Measurements from ENCODE around the gene C16orf78. TPM values are rescaled to one million over a fixed set of nuclear protein-coding genes. Genes with fewer than 3 reads are reported as not detected.

The C16orf78 gene
- total and polyA plus RNA-seq, 9 donors = not detected

DNA sequence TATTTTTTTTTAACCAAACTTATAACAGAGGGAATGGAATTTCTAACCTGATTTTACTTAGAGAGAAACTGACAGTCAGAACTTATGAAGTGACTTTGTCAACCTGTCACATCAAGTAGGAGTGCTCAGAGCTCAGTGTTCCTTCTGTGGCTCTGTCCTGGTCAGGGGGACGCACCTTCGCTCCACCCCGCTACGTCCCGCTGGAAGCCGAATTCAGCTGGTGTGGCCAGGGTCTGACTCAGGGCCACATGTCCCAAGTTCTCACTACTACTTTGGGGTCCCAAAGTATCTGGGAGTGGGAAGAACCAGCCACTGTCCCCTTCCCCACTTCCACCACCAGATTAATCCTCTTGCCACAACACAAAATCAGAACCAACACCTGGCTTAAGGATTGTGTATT lies 51.4 kb downstream of the C16orf78 start:
- intact Hi-C loops (cut with DNase I) = no loop called here
- DNase-seq = no peak
- no peaks in the 10 kb centered on the region for H3K4me1 ChIP-seq (ENCODE audit: insufficient read depth)
- no peaks in the 10 kb centered on the region for H3K36me3 ChIP-seq
- 89 to 96% (median 96%) methylated on average over 6 of the region's 6 CpGs for WGBS, 3 donors
- no peak for TF ChIP-seq POLR2A (IDR thresholded peaks at IDR 0.05)
- no peaks in the 10 kb centered on the region for H3K9me3 ChIP-seq
- H3K27ac ChIP-seq = no peak overlapping the region
- H3K4me3 ChIP-seq = no peak overlapping the region
- no peaks in the 10 kb centered on the region for H3K27me3 ChIP-seq

- no peak overlapping the region for H3K4me3 ChIP-seq
- no peaks in the 10 kb centered on the region for H3K9me3 ChIP-seq
- no peak for TF ChIP-seq CTCF (IDR thresholded peaks at IDR 0.05)
- no peak for TF ChIP-seq POLR2A (IDR thresholded peaks at IDR 0.05)
- TF ChIP-seq EP300 (IDR thresholded peaks at IDR 0.05) = no peak
- H3K27ac ChIP-seq = no peak overlapping the region
- no peaks in the 10 kb centered on the region for H3K36me3 ChIP-seq
- no peak for DNase-seq
- WGBS, 3 donors = 87 to 95% (median 89%) methylated on average over 4 of the region's 4 CpGs
- H3K4me1 ChIP-seq (ENCODE audit: insufficient read depth) = no peaks in the 10 kb centered on the region
- H3K27me3 ChIP-seq = no peaks in the 10 kb centered on the region
- intact Hi-C loops (cut with DNase I) = no loop called here
Measured at GRCh38 chr16:49427771-49428170, 54.2 kb downstream of the C16orf78 start.

DNA sequence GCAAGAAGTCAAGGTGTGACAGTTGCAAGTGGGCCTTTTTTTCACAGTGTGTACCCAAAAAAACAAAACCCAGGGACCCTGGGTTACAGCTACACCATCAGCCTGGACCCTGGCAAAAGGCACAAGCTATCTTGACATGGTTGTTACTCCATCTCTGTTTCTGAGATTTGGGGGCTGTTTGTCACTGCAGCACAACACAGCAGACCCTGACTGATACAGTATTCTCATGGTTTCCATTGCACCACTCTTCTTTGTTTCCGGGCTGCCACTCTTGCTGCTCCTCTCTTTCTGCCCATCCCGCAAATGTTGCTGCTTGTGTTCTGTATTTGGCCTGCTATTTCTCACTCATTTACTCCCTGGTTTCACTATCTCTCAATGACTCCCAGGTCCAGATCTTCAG lies 55.2 kb downstream of the C16orf78 start:
- H3K36me3 ChIP-seq = no peaks in the 10 kb centered on the region
- no peak for TF ChIP-seq POLR2A (IDR thresholded peaks at IDR 0.05)
- no peak for TF ChIP-seq CTCF (IDR thresholded peaks at IDR 0.05)
- TF ChIP-seq EP300 (IDR thresholded peaks at IDR 0.05) = no peak
- no peak for DNase-seq
- H3K27me3 ChIP-seq = no peaks in the 10 kb centered on the region
- H3K4me3 ChIP-seq = no peak overlapping the region
- H3K4me1 ChIP-seq (ENCODE audit: insufficient read depth) = no peaks in the 10 kb centered on the region
- intact Hi-C loops (cut with DNase I) = no loop called here
- H3K27ac ChIP-seq = no peak overlapping the region
- 92 to 100% (median 93%) methylated on average over 2 of the region's 2 CpGs for WGBS, 3 donors
- no peaks in the 10 kb centered on the region for H3K9me3 ChIP-seq

DNA sequence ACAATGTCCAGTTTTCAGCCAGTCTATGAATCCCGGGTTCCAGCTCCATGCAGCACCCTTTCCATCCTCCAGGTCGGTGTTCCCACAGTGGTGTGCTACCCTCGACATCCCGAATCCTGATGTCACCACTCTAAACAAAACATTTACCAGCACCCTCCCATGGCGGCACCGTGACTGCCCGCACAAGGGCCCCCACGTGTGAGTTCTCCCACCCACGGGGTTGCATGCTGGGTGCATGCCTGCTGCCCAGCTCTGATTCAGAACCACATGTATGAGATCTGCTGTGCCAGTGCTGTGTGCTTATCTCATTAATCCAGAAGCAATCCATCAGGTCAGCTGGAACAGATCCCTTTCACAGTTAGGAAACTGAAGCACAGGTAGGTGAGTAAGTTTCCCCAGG lies 57.4 kb downstream of the C16orf78 start:
- H3K27ac ChIP-seq = no peak overlapping the region
- no peaks in the 10 kb centered on the region for H3K36me3 ChIP-seq
- no peak overlapping the region for H3K4me3 ChIP-seq
- no peaks in the 10 kb centered on the region for H3K4me1 ChIP-seq (ENCODE audit: insufficient read depth)
- TF ChIP-seq POLR2A (IDR thresholded peaks at IDR 0.05) (no peak), CTCF (IDR thresholded peaks at IDR 0.05) (no peak)
- DNase-seq = peak in 1 of 5 donors; percentile 2
- 85 to 87% (median 86%) methylated on average over 9 of the region's 9 CpGs for whole genome bisulfite sequencing, 3 donors
- H3K27me3 ChIP-seq = no peaks in the 10 kb centered on the region
- intact Hi-C loops (cut with DNase I) = no loop called here
- no peaks in the 10 kb centered on the region for H3K9me3 ChIP-seq

DNA sequence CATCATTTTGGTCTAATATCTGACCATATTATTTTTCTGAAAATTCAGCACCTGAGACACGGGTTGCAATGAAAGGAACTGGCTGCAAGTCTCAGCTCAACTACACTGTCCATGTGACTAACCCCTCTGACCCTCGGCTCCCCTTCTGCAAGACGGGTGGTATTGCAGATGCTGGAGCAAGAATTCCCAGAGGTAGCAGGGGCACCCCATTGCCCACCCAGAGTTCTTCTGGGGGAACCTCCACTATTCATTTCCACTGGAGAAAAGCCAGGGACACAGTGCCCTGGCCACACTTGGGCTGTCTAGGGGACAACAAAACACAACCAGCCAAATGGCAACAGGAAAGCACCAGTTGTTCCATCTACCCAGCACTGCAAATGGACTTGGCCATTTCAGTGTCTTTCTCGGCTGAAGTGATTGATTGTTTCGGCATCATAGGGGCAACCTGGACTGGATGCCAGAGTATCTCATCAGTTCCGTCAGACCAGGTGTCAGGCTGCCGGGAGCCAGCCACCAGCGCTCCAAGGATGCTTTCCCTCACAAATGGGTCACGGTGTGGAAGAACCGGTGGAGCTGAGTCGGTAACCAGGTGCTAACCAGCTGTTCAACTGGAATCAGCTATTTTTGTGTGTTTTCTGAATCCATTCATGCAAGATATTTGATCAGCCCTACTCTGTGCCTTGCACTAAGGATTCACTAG lies 58.1 kb downstream of the C16orf78 start:
- Histone ChIP-seq H3K4me1 (ENCODE audit: insufficient read depth) (no peaks in the 10 kb centered on the region), H3K9me3 (no peaks in the 10 kb centered on the region), H3K27ac (no peak overlapping the region), H3K27me3 (no peaks in the 10 kb centered on the region), H3K4me3 (no peak overlapping the region), H3K36me3 (no peaks in the 10 kb centered on the region)
- intact Hi-C loops (cut with DNase I) = no loop called here
- 60 to 81% (median 63%) methylated on average over 11 of the region's 11 CpGs for WGBS, 3 donors
- TF ChIP-seq POLR2A (IDR thresholded peaks at IDR 0.05) = no peak
- TF ChIP-seq CTCF (IDR thresholded peaks at IDR 0.05) = no peak
- TF ChIP-seq EP300 (IDR thresholded peaks at IDR 0.05) = no peak
- DNase-seq = peak in 1 of 5 donors; percentile 4

Data from ovary (tissue), 9 donors.